ENCODE measurements around the gene DLG2.

Gene DLG2

DNA sequence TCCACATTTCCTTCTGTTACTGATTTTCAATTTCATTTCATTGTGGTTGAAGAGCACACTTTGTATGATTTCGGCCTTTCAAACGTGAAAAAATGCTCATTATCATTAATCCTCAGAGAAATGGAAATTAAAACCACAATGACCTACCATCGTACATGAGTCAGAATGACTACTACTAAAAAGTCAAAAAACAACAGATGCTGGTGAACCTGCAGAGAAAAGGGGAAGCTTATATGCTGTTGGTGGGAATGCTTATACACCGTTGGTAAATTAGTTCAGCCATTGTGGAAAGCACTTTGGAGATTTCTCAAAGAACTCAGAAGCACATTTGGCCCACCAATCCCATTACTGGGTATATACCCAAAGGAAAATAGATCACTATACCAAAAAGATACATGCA lies 57.6 kb downstream of the DLG2 start:
- TF ChIP-seq REST (IDR thresholded peaks at IDR 0.05; ENCODE audit: low read depth) = no peak
- no peak for TF ChIP-seq FOXM1 (IDR thresholded peaks at IDR 0.05; ENCODE audit: borderline replicate concordance, low read depth)
- no peak for TF ChIP-seq MAX (IDR thresholded peaks at IDR 0.05)
- TF ChIP-seq CREB1 (IDR thresholded peaks at IDR 0.05; ENCODE audit: low read depth) = no peak

- TF ChIP-seq EGR1 (IDR thresholded peaks at IDR 0.05) (no peak), CEBPB (IDR thresholded peaks at IDR 0.05) (no peak)
These were observed 68.7 kb downstream of the DLG2 start for GRCh38 chr11:85558411-85558810.

GRCh38 chr11:85551881-85552280 lies 75.3 kb downstream of the DLG2 start:
- no peak for TF ChIP-seq USF1 (IDR thresholded peaks at IDR 0.05)
- TF ChIP-seq RAD21 (IDR thresholded peaks at IDR 0.05; ENCODE audit: low read depth) = no peak
- no peak for TF ChIP-seq MAX (IDR thresholded peaks at IDR 0.05)
- TF ChIP-seq TEAD4 (IDR thresholded peaks at IDR 0.05) = no peak
- no peak for TF ChIP-seq REST (IDR thresholded peaks at IDR 0.05; ENCODE audit: low read depth)
- TF ChIP-seq CREB1 (IDR thresholded peaks at IDR 0.05; ENCODE audit: low read depth) = no peak

DNA sequence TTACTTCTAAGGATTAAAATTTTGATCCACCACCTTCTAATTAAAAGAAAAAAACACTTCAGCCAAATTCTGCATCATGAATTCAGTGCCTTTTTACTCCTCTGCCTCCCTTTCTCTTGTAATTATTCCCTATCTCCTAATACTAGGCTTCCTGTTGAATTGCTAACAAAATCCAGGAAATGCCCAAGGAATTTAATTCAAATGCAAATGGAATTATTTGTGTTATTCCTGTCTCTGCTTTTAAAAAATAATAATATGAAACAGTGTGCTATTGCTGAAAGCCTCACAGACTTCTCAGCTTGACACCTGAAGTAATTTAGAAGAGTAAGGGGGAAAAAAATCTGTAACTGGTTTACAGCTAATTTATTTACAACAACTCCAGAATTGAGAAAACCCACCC lies 85.5 kb downstream of the DLG2 start:
- TF ChIP-seq NFIC (IDR thresholded peaks at IDR 0.05) (no peak), TCF12 (IDR thresholded peaks at IDR 0.05; ENCODE audit: low read depth) (no peak), CEBPB (IDR thresholded peaks at IDR 0.05) (no peak), USF1 (IDR thresholded peaks at IDR 0.05) (no peak), ZBTB7A (IDR thresholded peaks at IDR 0.05; ENCODE audit: low read depth) (no peak), CREB1 (IDR thresholded peaks at IDR 0.05; ENCODE audit: low read depth) (no peak), TAF1 (IDR thresholded peaks at IDR 0.05; ENCODE audit: low read depth) (no peak), EP300 (IDR thresholded peaks at IDR 0.05; ENCODE audit: borderline replicate concordance) (no peak), TEAD4 (IDR thresholded peaks at IDR 0.05) (no peak), REST (IDR thresholded peaks at IDR 0.05; ENCODE audit: low read depth) (no peak), RAD21 (IDR thresholded peaks at IDR 0.05; ENCODE audit: low read depth) (no peak), FOXM1 (IDR thresholded peaks at IDR 0.05; ENCODE audit: borderline replicate concordance, low read depth) (no peak), MAX (IDR thresholded peaks at IDR 0.05) (no peak), YY1 (IDR thresholded peaks at IDR 0.05; ENCODE audit: low read depth) (no peak)

DNA sequence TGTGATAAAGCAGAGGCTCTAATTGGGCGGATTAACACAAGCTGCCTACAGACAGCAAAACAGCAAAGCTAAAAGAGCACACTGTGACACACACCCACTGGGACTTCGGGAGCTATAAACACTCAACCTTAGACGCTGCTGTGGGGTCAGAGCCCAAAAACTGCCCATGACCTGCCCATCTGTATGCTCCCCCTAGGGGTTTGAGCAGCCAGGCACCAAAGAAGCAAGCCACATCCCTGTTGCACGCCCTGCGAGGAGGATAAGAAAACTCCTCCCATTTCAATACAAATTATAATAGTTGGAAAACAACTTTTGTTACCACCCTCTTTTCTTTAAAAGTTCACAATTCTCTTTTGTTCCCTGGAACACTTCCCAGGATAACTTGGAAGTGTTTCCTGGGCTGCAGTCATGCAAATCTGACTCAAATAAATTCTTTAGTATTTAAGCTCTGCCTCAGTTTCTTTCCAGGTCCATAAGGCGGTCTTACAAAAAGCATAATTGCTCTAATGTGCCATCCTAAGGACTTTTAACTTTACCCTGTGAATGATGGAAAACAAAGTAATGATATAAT lies 86.4 kb downstream of the DLG2 start:
- TF ChIP-seq ZBTB7A (IDR thresholded peaks at IDR 0.05; ENCODE audit: low read depth) = no peak
- no peak for TF ChIP-seq TEAD4 (IDR thresholded peaks at IDR 0.05)
- TF ChIP-seq TAF1 (IDR thresholded peaks at IDR 0.05; ENCODE audit: low read depth) = no peak
- no peak for TF ChIP-seq EGR1 (IDR thresholded peaks at IDR 0.05)
- TF ChIP-seq CEBPB (IDR thresholded peaks at IDR 0.05) = no peak
- TF ChIP-seq CREB1 (IDR thresholded peaks at IDR 0.05; ENCODE audit: low read depth) = no peak
